Measurements from ENCODE around the gene YY1. TPM values are rescaled to one million over a fixed set of nuclear protein-coding genes. Genes with fewer than 3 reads are reported as not detected.

The YY1 gene
- total RNA-seq, 1 experiment from 2014 or later: 83.1 TPM

- CTCF ChIA-PET: no interaction called here
Observed at GRCh38 chr14:100332071-100332639, 93.2 kb downstream of the YY1 start.

More at GRCh38 chr14:100332071-100332639, 93.2 kb downstream of the YY1 start:
- DNase-seq (ENCODE audit: low spot score) (no peak), ATAC-seq (no peak)
- Mint-ChIP-seq H3K36me3 (peaks cover 16% of the 10 kb centered on the region), H3K9me3 (no peaks in the 10 kb centered on the region), H3K27me3 (ENCODE audit: low read depth) (no peaks in the 10 kb centered on the region), H3K27ac (no peak overlapping the region; the same call in 1 of the 2 replicates), H3K4me1 (no peaks in the 10 kb centered on the region), H3K4me3 (no peak overlapping the region)
- TF ChIP-seq PRRX2 (CRISPR knock-in tag; IDR thresholded peaks at IDR 0.05): no peak
- TF ChIP-seq FOXP1 (CRISPR knock-in tag; IDR thresholded peaks at IDR 0.05; ENCODE audit: borderline replicate concordance): no peak
- no peak for TF ChIP-seq FOXJ3 (CRISPR knock-in tag; IDR thresholded peaks at IDR 0.05; ENCODE audit: borderline replicate concordance)
- TF ChIP-seq, protein P1, sequence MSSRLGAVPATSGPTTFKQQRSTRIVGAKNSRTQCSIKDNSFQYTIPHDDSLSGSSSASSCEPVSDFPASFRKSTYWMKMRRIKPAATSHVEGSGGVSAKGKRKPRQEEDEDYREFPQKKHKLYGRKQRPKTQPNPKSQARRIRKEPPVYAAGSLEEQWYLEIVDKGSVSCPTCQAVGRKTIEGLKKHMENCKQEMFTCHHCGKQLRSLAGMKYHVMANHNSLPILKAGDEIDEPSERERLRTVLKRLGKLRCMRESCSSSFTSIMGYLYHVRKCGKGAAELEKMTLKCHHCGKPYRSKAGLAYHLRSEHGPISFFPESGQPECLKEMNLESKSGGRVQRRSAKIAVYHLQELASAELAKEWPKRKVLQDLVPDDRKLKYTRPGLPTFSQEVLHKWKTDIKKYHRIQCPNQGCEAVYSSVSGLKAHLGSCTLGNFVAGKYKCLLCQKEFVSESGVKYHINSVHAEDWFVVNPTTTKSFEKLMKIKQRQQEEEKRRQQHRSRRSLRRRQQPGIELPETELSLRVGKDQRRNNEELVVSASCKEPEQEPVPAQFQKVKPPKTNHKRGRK (CRISPR knock-in tag; IDR thresholded peaks at IDR 0.05; ENCODE audit: borderline replicate concordance): no peak
- TF ChIP-seq JUN (CRISPR knock-in tag; IDR thresholded peaks at IDR 0.05): no peak
- POLR2A ChIA-PET: interaction anchor here (0.8 kb wide), 1 partner anchor 14 kb away, joined by 3 read pairs; no protein-coding TSS in a partner anchor

Small RNA genes within 50 kb of the gene (microRNA-seq; reads per million reads assigned to microRNA genes)
- gene MIR345 (ENCODE audit: borderline number of aligned reads) (74.8 reads per million, percentile 59 among the genes with 10 or more reads in this experiment), gene MIR6764 (ENCODE audit: borderline number of aligned reads) (not detected)

Other genes starting within 250 kb of the YY1 start
- gene EVL, start 173.7 kb upstream of the YY1 start, total RNA-seq (2021): 60.8 to 62.3 TPM (median 61.5 TPM) in 3 replicates
- gene DEGS2, start 79.5 kb upstream of the YY1 start, total RNA-seq (2021): 0.53 to 1.6 TPM (median 0.55 TPM) in 3 replicates
- gene SLC25A29, start 67.3 kb downstream of the YY1 start, total RNA-seq (2021): 179 to 185 TPM (median 181 TPM) in 3 replicates
- gene SLC25A47, start 84.2 kb downstream of the YY1 start, total RNA-seq (2021): not detected in 3 replicates
- gene WDR25, start 137.3 kb downstream of the YY1 start, total RNA-seq (2021): 7.6 to 9.0 TPM (median 8.0 TPM) in 3 replicates